GM12878 (cell line): ENCODE results near the gene MED22. TPM values are rescaled to one million over a fixed set of nuclear protein-coding genes. Genes with fewer than 3 reads are reported as not detected.

Experiments
- ATAC-seq: fragments of 200-7000 bp; cut with Tn5 transposase; 3 replicates; pipeline ENCODE4 v1.9.1; 2020; ENCODE audit warnings: mild to moderate bottlenecking, moderate library complexity
- BruUV-seq: library from RNA; stranded (reverse); fragments of 400-500 nt; replicated peaks from 2 replicates; lab custom pipeline; 2021; lab: Mats Ljungman, UMichigan
- CTCF ChIA-PET: fragments of 300-600 bp; sonication (Branson Sonifier 250); formaldehyde crosslinking; extraction: SDS; loops from one replicate; lab custom pipeline; 2021; ENCODE audit warnings: inconsistent platforms; lab: Yijun Ruan, JAX
- POLR2A ChIA-PET: fragments of 350-600 bp; formaldehyde crosslinking; extraction: SDS; loops from one replicate; lab custom pipeline; 2021; ENCODE audit warnings: inconsistent platforms; lab: Charles Lee
- RAD21 ChIA-PET: fragments of 300-600 bp; sonication (Branson Sonifier 250); formaldehyde crosslinking; loops from one replicate; lab custom pipeline; 2023; ENCODE audit warnings: antibody characterized with exemption; ENCODE audit not compliant: unreplicated experiment; lab: Charles Lee
- SMC1A ChIA-PET: fragments of 300-600 bp; sonication (Branson Sonifier 250); formaldehyde crosslinking; loops from one replicate; lab custom pipeline; 2023; ENCODE audit not compliant: unreplicated experiment, uncharacterized antibody; lab: Charles Lee
- DNase-seq: peaks from one replicate; pipeline ENCODE4 v3.0.0-alpha.2; 2011; ENCODE audit warnings: low read depth, low spot score
- FAIRE-seq: peaks from 3 replicates; lab custom pipeline; 2011; peaks lifted over from hg19 to GRCh38; lab: Jason Lieb, UNC
- H2AFZ ChIP-seq: 2 replicates; pipeline ENCODE4 v1.6.0; 2011; ENCODE audit warnings: low read depth, low read length, control low read depth; ENCODE audit not compliant: control insufficient read depth
- H3K27ac ChIP-seq: 2 replicates; pipeline ENCODE4 v1.5.1; 2011; ENCODE audit warnings: control low read depth; ENCODE audit not compliant: control insufficient read depth, insufficient read depth
- H3K27me3 ChIP-seq, 2 experiments: replicated peaks in 1 of 2; 2 replicates each; pipeline versions ENCODE4 v1.6.0 to v1.6.1; 2011; ENCODE audit warnings: low read length in 1 of 2; ENCODE audit not compliant: control insufficient read depth in 2 of 2, insufficient read depth in 2 of 2
- H3K36me3 ChIP-seq, 2 experiments: 2 replicates each; pipeline ENCODE4 v1.5.1; 2011; ENCODE audit warnings: low read length in 1 of 2; ENCODE audit not compliant: control insufficient read depth in 2 of 2, insufficient read depth in 2 of 2
- H3K4me1 ChIP-seq: 2 replicates; pipeline ENCODE4 v1.6.1; 2011; ENCODE audit warnings: mild to moderate bottlenecking, low read length, moderate library complexity, mixed read lengths; ENCODE audit not compliant: control insufficient read depth, insufficient read depth
- H3K4me2 ChIP-seq: 2 replicates; pipeline ENCODE4 v1.6.0; 2011; ENCODE audit warnings: control low read depth; ENCODE audit not compliant: control insufficient read depth, insufficient read depth
- H3K4me3 ChIP-seq: fragments of 200-600 bp; sonication (generic); 2 replicates; pipeline ENCODE4 v1.5.1; 2016
- H3K79me2 ChIP-seq: 2 replicates; pipeline ENCODE4 v1.6.0; 2011; ENCODE audit warnings: low read length; ENCODE audit not compliant: control insufficient read depth, insufficient read depth
- H3K9ac ChIP-seq: 2 replicates; pipeline ENCODE4 v1.8.0; 2011; ENCODE audit warnings: low read length, control low read depth, mixed read lengths; ENCODE audit not compliant: control insufficient read depth, insufficient read depth
- H3K9me3 ChIP-seq: replicated peaks from 3 replicates; pipeline ENCODE4 v1.5.1; 2011; ENCODE audit warnings: mild to moderate bottlenecking, low read length; ENCODE audit not compliant: control insufficient read depth, insufficient read depth
- H4K20me1 ChIP-seq: 2 replicates; pipeline ENCODE4 v1.6.0; 2011; ENCODE audit not compliant: control insufficient read depth, insufficient read depth
- CBFB ChIP-seq: IDR thresholded peaks from 2 replicates; pipeline ENCODE4 v1.6.1; 2016; ENCODE audit warnings: antibody characterized with exemption, low read depth
- FOXK2 ChIP-seq: fragments of 450-650 bp; IDR thresholded peaks from 2 replicates; pipeline ENCODE4 v1.6.1; 2017; ENCODE audit warnings: mild to moderate bottlenecking, moderate library complexity
- NR2C1 ChIP-seq: fragments of 450-650 bp; IDR thresholded peaks from 2 replicates; pipeline ENCODE4 v1.6.1; 2017; ENCODE audit warnings: antibody characterized with exemption, mild to moderate bottlenecking, moderate library complexity
- NR2C2 ChIP-seq: IDR thresholded peaks from 2 replicates; pipeline ENCODE4 v1.6.1; 2011; ENCODE audit warnings: borderline replicate concordance, low read depth; ENCODE audit not compliant: control insufficient read depth, insufficient read length
- PAX5 ChIP-seq: IDR thresholded peaks from 2 replicates; pipeline ENCODE4 v1.6.1; 2011; ENCODE audit warnings: low read depth, low read length, borderline replicate concordance
- ZNF687 ChIP-seq: fragments of 450-650 bp; IDR thresholded peaks from 2 replicates; pipeline ENCODE4 v1.6.1; 2017; ENCODE audit warnings: mild to moderate bottlenecking, moderate library complexity
- WGBS: methylation state at CpG from one replicate; pipeline ENCODE4 v1.1.6; 2016; ENCODE audit warnings: low lambda C conversion rate; ENCODE audit not compliant: insufficient replicate concordance, insufficient coverage; ENCODE audit errors: missing lambda C conversion rate; 5-methylcytosine and 5-hydroxymethylcytosine counted together
- in situ Hi-C: fragments of 300-500 bp; cut with MboI; formaldehyde crosslinking; loops from 9 replicates; pipeline ENCODE4 v1.14.3; 2018; ENCODE audit warnings: mixed read lengths
- intact Hi-C: fragments of 100-400 bp; cut with micrococcal nuclease; formaldehyde crosslinking; loops from one replicate; pipeline ENCODE4 v1.14.2; 2022; ENCODE audit not compliant: unreplicated experiment
- polyA plus RNA-seq, 11 experiments: library from polyadenylated mRNA; depleted of rRNA in 4 of 11; unstranded in 6 of 11; stranded (reverse) in 5 of 11; fragments of >200 nt; fragmentation: Nextera tagmentation in 4 of 11; fragmentation: Illumina TruSeq in 1 of 11; extraction: Ambion mirVana in 4 of 11; extraction: Trizol in 1 of 11; gene quantifications; 1 replicate in 1 of 11; 2 replicates in 10 of 11; pipeline versions ENCODE4 v1.2.1 to v1.2.3, GENCODE V29; 2011 to 2016; ENCODE audit warnings: inconsistent platforms in 2 of 11, missing spikeins in 2 of 11, low read depth in 1 of 11
- total RNA-seq, 4 experiments: library from RNA; depleted of rRNA in 3 of 4; stranded (reverse); fragments of >200 nt in 3 of 4; fragmentation: Illumina TruSeq in 1 of 4; extraction: Trizol in 1 of 4; gene quantifications; 2 replicates each; pipeline versions ENCODE4 v1.2.1 to v1.2.3, GENCODE V29; 2013 to 2021

MED22 gene
- total and polyA plus RNA-seq, 10 of the 15 experiments (the other 5 are each of a cell fraction or from before 2014, with no cell fraction given), result 1.4 to 42.1 (median 24.6) TPM

- ChIA-PET SMC1A (no interaction called here), CTCF (interaction anchor here (0.5 to 0.9 kb wide), 3 partner anchors 11 to 314 kb away, joined by 3 read pairs; no protein-coding TSS in a partner anchor), POLR2A (no interaction called here), RAD21 (no interaction called here)
- no peak for TF ChIP-seq FOXK2
- TF ChIP-seq CBFB, result no peak
- no peak for TF ChIP-seq NR2C1
- no peak for TF ChIP-seq NR2C2
- TF ChIP-seq PAX5, result no peak
- TF ChIP-seq ZNF687, result no peak
- H3K4me3 ChIP-seq, result no peak overlapping the region
- H3K79me2 ChIP-seq, result peaks cover 30% of the 10 kb centered on the region
- intact Hi-C loops, result no loop called here
- no peak overlapping the region for H3K4me2 ChIP-seq
- DNase-seq (no peak), ATAC-seq (no peak), FAIRE-seq (no peak)
- no peak overlapping the region for H3K9ac ChIP-seq
- no peaks in the 10 kb centered on the region for H3K9me3 ChIP-seq
- H4K20me1 ChIP-seq, result no peaks in the 10 kb centered on the region
- H3K27ac ChIP-seq, result no peak overlapping the region
- no peak overlapping the region for H2AFZ ChIP-seq
- 97% methylated on average over 19 of the region's 19 CpGs for WGBS
- no peaks in the 10 kb centered on the region for H3K27me3 ChIP-seq
- peaks cover 14 to 23% of the 10 kb centered on the region in 2 experiments for H3K36me3 ChIP-seq
- in situ Hi-C loops, result no loop called here
- H3K4me1 ChIP-seq, result peaks cover 21% of the 10 kb centered on the region
- BruUV-seq, result no TSS peak
Measured at GRCh38 chr9:133344071-133344470, 3.9 kb downstream of the MED22 start.
